Stimulated activated CD8-positive, alpha-beta memory T cell treated with anti-CD3 and anti-CD28 coated beads, Interleukin-2, amount 100 ng/mL, for 1 hour (primary cell): ENCODE results near the gene GABBR2.

Experiments
- DNase-seq, 2 donors: peaks; one replicate each; pipeline ENCODE4 v3.0.0-alpha.2; 2020; ENCODE audit warnings: low read depth in 2 of 2

The GABBR2 gene

DNA sequence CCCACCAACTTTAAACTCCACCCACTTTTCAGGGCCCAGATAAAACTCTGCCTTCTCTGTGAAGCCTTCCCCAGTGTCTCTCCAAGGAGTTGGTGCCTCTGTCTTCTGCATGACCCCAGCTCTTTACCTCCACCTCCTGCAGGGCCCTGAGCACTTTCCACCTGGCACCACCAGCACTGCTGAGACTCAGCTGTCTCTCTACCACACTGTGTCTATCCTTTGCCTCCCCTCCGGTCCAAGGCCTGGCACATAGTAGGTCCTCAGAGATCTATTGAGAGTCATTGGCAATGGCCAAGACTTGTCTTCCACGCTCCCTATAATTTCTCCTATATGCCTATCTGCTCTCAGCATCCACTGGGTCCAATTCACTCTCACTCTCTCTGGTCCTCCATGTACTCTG, 12.9 kb upstream of the GABBR2 start:
- no peak for DNase-seq

- no peak for DNase-seq
Measured at GRCh38 chr9:98720402-98720801, 11.7 kb upstream of the GABBR2 start.

DNA sequence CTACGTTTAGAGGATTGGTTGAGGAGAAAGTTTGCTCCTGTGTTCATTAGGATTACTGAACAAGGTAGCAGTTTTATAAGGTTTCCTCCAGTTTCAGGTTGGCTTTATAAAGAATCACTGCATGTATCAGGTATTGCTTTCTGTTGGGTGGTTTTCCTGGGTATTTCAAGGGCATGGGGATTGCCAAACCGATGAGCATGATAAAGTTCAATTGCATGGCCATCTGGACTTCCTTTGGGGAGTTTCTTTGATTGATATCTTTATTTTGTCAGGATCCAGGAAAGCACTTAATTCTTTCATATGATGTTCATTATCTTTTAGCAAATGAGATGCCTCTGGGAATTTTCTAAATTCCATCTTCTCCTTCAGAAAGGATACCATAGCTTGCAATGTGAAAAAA, 10.3 kb upstream of the GABBR2 start:
- DNase-seq: no peak

DNA sequence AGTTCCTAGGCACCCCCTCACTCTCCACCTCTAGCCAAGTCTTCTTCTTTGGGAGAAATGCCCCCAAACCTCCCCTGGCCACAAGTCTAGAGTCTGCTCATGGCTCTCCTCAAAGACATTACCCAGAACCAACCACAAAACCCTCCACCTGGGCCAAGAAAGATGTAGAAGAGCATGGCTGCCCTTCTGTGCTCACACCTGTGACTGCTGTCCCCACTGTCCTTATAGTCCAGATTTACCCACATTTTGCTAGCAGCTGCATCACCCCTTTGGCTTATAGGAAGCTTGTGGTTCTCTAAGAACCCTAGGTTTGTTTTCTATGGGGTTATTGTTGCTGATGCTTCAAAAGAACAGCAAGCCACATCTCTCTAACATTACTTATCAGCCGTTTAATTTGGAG, 6.1 kb upstream of the GABBR2 start:
- no peak for DNase-seq

DNA sequence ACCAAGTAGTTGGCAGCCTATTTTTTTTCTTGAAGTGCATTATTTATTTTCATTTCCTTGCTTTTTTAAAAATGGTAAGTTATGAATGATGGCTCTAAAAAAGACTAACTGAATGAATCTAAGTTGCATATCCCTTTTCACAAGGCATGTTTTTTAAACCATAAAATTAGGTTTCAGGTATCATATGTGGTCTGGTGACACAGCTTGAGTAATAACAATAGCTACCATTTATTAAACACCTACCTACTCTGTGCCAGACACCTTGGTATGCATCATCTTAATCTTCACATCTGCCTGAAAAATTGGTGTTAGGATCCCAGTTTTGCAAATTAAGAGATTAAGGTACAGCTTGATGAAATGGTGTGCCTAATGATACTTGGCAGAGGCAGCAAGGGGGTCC, 4.3 kb upstream of the GABBR2 start:
- no peak for DNase-seq

GRCh38 chr9:98709968-98710965, 1.5 kb upstream of the GABBR2 start:
- DNase-seq: no peak

- no peak for DNase-seq
Measured at GRCh38 chr9:98708103-98708932, 417 bp downstream of the GABBR2 start.

- DNase-seq: no peak
Measured at GRCh38 chr9:98707166-98708102, 1.3 kb downstream of the GABBR2 start.

DNA sequence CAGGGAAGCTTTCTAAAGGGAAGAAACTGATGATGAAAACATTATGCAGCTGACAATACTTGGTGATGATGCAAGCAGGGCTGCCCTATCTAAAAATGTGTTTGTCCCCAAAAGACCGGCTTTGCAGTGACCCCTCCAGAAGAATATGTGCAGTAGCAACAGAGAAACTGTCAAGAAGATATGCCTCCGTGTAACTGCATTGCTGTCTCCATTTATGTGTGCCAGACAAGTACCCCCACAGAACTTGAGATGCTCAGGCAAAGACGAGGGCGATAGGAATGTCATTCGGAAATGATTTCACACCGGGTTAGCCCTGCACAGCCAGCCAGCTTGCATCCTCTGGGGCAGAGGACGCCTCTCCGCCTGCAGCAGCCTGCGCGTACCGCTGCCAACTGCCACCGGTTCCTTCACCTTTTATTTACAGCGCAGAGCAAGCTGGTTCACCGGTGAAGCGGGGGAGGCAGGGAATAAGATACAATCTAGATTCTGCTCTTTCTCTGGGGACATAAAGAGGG, 2.0 kb downstream of the GABBR2 start:
- DNase-seq: no peak

- DNase-seq: no peak
Measured at GRCh38 chr9:98702835-98703380, 5.8 kb downstream of the GABBR2 start.

- DNase-seq: no peak
Measured at GRCh38 chr9:98702340-98702739, 6.4 kb downstream of the GABBR2 start.

- no peak for DNase-seq
Measured at GRCh38 chr9:98701576-98701975, 7.2 kb downstream of the GABBR2 start.

DNA sequence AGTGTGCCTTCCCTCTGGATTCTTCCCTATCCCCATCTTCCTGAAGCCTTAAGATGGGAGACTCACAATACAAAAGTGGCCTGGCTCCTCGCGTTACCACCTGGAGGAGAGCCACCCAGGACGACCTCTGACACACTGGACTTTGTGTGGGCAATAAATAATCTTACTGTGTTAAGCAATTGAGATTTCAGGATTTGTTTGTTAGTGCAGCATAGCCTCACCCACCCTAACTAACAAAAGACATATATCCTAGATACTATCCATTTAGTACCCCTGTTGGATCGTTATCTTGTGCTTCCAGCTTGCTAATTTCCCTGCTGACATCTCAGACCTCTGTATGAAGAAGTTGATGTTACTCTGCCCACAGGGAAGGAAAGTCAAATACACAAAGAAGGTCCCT, 7.9 kb downstream of the GABBR2 start:
- no peak for DNase-seq

DNA sequence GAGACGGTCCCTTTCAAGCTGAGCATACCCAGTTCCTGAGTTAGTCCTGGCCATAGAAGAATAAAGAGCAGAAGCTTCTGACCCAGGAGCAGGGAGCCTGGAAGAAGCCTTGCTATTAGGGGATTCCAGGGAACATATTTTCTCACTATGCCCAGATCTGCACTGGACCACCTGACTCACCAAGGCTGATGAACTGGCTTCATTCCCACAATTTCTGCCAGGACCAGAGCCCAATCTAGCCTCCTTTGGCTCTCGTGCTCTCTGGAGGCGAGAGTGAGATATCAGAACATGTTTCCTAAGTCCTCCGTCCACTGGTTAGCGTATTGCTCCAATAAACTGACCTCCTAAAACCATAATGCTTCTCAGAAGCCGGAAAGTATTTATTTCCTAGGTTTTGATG, 9.9 kb downstream of the GABBR2 start:
- no peak for DNase-seq

DNA sequence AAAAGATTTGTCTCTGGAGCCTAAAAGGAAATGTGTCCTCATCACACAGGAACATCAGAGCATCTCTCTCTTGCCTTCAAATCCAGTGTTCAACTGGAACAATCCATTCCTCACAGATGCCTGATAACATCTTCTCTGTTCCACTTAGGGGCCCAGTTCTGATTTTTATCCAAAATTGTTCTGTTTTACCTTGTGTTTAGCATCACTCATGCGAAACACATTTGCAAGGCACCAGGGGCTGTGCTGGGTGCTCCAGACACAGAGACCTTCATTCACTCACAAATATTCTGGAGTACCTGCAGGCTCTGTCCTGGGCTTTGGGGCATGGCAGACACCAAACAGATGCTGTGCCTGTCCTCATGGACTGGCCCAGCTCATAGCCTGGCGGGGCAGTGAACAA, 13.8 kb downstream of the GABBR2 start:
- no peak for DNase-seq

- DNase-seq: no peak
Measured at GRCh38 chr9:98692392-98692791, 16.3 kb downstream of the GABBR2 start.

DNA sequence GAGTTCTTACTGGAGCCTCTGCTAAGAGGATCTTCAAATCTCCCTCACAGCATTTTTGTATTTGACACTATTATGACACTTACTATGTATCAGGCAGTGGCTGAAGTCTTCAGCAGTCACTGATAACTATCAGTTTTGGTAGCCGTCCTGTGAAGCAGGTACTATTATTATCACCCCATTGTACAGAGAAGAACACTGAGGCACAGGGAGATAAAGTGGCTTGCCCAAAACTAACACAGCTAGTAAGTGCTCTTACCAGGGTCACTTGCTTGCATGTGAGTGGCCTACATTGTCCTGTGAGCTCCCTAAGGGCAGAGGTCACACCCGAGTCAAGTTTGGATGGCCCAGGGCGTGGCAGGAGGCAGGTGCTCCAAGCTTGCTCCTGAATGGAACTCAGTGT, 16.8 kb downstream of the GABBR2 start:
- no peak for DNase-seq

DNA sequence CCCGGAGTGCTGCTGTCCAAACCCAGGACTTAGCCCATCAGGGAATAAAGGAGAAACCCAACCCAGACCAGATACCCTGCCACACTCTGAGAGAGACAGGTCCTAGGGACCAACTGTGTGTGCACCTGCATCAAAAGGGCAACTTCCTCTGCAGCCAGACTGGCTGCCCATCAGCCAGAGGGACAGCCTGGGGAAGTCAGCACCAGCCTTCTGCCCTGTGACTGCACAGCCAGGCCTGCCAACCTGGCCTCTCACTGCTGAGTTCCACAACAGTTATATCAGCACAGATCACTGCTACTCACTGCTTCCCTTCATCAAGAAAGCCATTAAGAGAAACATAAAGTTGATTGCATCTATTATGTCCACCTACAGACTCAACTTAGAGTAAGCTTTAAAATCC, 18.0 kb downstream of the GABBR2 start:
- DNase-seq: no peak

DNA sequence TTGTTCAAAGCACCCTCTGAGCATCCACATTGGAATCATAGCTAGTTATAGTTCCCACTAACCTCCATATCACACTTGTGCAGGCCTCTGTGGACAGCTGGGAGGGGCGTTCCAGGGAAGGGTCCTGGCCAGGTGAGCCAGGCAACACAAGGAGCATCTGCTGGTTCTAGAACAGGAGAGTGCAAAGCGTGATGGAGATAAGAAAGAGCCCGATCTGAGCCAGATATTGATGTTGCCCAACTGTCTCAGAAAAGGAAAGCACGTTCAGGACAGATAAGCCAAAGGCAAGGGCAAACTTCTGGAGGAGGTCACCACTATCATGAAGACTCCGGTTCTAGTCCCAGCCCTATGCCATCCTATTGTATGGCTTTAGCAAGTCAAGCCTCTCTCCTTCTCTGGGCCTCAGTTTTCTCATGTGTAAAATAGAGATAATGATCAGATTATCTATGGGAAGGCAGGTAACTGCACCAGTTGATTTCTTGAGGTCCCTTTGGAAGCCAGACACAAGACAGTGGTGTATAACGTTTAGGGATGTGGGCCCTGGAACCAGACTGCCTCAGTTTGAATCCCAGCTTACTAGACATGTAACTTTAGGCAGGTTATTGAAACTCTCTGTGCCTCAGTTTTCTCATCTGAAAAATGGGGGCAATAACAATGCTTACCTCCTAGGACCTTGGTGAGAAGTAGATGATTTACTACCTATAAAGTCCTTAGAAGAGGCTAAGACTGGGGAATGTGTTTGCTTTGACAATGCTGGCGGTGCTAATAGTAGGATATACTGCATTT, 19.8 kb downstream of the GABBR2 start:
- DNase-seq: no peak

DNA sequence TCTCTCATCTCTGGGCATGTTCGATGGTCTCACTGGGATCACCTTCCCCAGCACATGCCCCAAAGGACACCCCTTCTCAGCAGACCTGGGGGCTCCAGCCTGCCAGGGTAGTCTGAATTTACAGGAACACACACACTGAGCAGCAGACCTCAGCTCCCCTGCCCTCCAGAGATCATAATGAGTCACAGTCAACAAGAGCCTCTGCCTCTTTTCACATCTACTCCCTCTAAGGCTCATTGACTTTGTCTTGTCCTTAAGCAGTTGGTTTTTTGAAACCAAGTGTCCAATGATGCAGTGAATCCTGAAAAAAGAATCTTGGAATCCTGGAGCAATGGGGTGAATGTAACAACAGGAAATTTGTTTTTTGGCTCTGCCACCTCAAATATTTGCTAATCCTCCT, 20.8 kb downstream of the GABBR2 start:
- DNase-seq: no peak
